ENCODE results near the gene CAMTA1.

DNA sequence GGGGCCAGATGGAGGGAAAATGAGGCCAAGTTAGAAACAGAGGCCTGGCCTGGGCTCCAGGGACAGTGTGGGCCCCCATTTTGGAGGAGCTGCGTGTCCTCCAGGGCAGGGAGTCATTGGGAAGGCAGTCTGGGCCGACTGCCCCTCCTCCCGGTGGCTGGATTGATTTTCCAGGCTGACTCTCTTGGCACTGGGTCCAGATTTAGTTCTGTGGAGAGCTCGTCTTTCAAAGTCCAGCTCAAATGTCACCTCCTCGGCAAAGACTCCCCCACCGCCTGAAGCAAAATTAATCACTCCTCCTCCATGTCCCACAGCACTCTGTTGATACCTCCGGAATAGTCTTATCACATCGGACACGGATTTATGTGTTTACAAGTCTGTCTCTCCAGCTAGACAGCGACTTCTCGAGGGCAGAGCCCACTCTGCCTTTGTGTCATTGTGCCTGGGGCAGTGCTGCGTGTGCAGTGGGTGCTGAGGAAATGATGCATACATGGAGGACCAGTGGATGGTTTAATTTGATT lies 175.1 kb downstream of the CAMTA1 start:
- TF ChIP-seq, protein P1, sequence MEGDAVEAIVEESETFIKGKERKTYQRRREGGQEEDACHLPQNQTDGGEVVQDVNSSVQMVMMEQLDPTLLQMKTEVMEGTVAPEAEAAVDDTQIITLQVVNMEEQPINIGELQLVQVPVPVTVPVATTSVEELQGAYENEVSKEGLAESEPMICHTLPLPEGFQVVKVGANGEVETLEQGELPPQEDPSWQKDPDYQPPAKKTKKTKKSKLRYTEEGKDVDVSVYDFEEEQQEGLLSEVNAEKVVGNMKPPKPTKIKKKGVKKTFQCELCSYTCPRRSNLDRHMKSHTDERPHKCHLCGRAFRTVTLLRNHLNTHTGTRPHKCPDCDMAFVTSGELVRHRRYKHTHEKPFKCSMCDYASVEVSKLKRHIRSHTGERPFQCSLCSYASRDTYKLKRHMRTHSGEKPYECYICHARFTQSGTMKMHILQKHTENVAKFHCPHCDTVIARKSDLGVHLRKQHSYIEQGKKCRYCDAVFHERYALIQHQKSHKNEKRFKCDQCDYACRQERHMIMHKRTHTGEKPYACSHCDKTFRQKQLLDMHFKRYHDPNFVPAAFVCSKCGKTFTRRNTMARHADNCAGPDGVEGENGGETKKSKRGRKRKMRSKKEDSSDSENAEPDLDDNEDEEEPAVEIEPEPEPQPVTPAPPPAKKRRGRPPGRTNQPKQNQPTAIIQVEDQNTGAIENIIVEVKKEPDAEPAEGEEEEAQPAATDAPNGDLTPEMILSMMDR (optimal IDR thresholded peaks at IDR 0.05 in 1 of 3, IDR thresholded peaks at IDR 0.05 in 1 of 3, conservative IDR thresholded peaks at IDR 0.05 in 1 of 3; ENCODE audit: extremely low read depth in 1 of 3, insufficient read depth in 2 of 3, low read length in 3 of 3): no peak
- no peak for TF ChIP-seq EZH2 (IDR thresholded peaks at IDR 0.05; ENCODE audit: low read length)

Measured in keratinocyte (primary cell).